ENCODE results near the gene PRSS56. TPM values are rescaled to one million over a fixed set of nuclear protein-coding genes. Genes with fewer than 3 reads are reported as not detected.

The PRSS56 gene
- total and polyA plus RNA-seq, 2 of the 8 experiments (the other 6 are each of a cell fraction or from before 2014, with no cell fraction given) = 0.03 TPM; not detected in 1

DNA sequence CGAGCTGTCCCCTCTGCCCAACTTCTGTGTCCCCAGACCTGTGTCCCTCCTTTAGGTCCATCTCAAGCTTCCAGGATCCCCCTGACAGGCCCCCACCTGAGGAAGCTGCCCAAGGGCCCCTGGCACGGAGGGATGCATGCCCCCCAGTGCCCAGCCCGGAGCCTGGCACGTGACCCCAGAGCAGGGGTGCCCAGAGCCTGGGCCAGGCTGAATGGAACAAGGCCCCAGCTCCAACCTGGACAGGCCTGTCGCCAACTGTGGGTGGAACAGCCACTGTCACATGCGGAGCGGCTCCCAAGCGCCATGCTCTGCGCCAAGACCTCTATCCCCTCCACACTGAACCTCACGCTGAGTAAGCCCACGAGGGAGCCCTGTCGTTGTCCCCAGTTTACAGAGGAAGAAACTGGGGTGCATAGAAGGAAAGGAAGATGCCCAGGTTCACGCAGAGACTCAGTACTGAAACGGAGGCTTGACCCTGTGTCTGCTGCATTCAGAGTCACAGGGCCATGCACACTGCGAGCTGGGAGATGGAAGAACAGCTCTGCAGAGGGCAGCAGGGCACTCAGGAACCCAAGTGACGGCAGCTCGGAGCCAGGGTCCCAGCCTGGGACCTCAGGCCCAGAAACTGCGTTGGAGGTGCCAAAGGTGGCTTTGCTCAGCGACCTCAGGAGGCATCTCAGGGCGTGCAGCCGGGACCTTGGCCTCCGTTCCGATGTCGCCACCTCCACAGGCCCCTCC is 27.1 kb upstream of the PRSS56 start:
- no peak overlapping the region for H3K14ac ChIP-seq (ENCODE audit: insufficient read length)
- H3K79me2 ChIP-seq (ENCODE audit: control insufficient read depth in 1 of 2, insufficient read depth in 2 of 2, low read length in 2 of 2) = no peaks in the 10 kb centered on the region
- no peak overlapping the region for H3K56ac ChIP-seq (replicated peaks; ENCODE audit: insufficient read length, low read depth, low read length)
- H2BK5ac ChIP-seq (ENCODE audit: low read depth, low read length) = peak overlapping the region; percentile 60; the same call in 1 of the 2 replicates
- no peak overlapping the region for H4K91ac ChIP-seq (replicated peaks; ENCODE audit: insufficient read length, low read length)
- no peak for TF ChIP-seq RNF2 (IDR thresholded peaks at IDR 0.05; ENCODE audit: borderline replicate concordance, low read depth, low read length, missing control alignments, poor library complexity, severe bottlenecking)
- TF ChIP-seq CBX8 (IDR thresholded peaks at IDR 0.05; ENCODE audit: borderline replicate concordance, low read depth, low read length) = no peak
- no peak for TF ChIP-seq GTF2F1 (IDR thresholded peaks at IDR 0.05; ENCODE audit: borderline replicate concordance, low read depth, low read length)
- no peak for TF ChIP-seq NRF1 (IDR thresholded peaks at IDR 0.05; ENCODE audit: low read depth, low read length)
- TF ChIP-seq CHD1 (IDR thresholded peaks at IDR 0.05; ENCODE audit: low read depth, low read length) = no peak
- no peak for TF ChIP-seq RAD21 (IDR thresholded peaks at IDR 0.05 in 1 of 2, conservative IDR thresholded peaks at IDR 0.05 in 1 of 2; ENCODE audit: low read depth in 2 of 2, low read length in 2 of 2)
- TF ChIP-seq SIRT6 (IDR thresholded peaks at IDR 0.05; ENCODE audit: low read length) = no peak
- no peak for TF ChIP-seq CREB1 (IDR thresholded peaks at IDR 0.05)
- no peak for TF ChIP-seq FOSL1 (IDR thresholded peaks at IDR 0.05; ENCODE audit: insufficient read depth, low read depth, low read length)
- TF ChIP-seq HDAC2 (IDR thresholded peaks at IDR 0.05; ENCODE audit: borderline replicate concordance in 1 of 2, low read depth in 2 of 2, low read length in 2 of 2) = no peak
- no peak overlapping the region for H3K4me2 ChIP-seq (ENCODE audit: insufficient read depth in 1 of 2, low read depth in 2 of 2, low read length in 2 of 2)
- no peak overlapping the region for H2BK12ac ChIP-seq (ENCODE audit: low read depth, low read length)
- ChIA-PET CTCF (ENCODE audit: partially characterized antibody) (interaction anchor here (0.8 to 2.3 kb wide), 11 partner anchors 8 to 125 kb away, joined by 3 to 7 read pairs (median 3); no protein-coding TSS in a partner anchor), POLR2A (ENCODE audit: partially characterized antibody) (no interaction called here)
- H3K27ac ChIP-seq (ENCODE audit: low read depth, low read length) = no peak overlapping the region
- H2BK15ac ChIP-seq (ENCODE audit: low read length) = peak overlapping the region; percentile 55; the same call in 1 of the 2 replicates
- H3K4me1 ChIP-seq (replicated peaks in 1 of 4; ENCODE audit: control insufficient read depth in 3 of 4, insufficient read depth in 4 of 4, low read length in 3 of 4) = peaks cover 0 to 31% (median 16%) of the 10 kb centered on the region in 4 experiments; a peak in 6 of 7 replicates
- H4K20me1 ChIP-seq (replicated peaks in 1 of 2; ENCODE audit: control insufficient read depth in 1 of 2, insufficient read depth in 2 of 2, low read length in 2 of 2) = peaks cover 0 to 1% of the 10 kb centered on the region in 2 experiments
- no peak overlapping the region for H2AK5ac ChIP-seq (ENCODE audit: low read depth, low read length)
- DNase-seq (ENCODE audit: low read depth in 1 of 2, low spot score in 2 of 2) (no peak), FAIRE-seq (no peak)
- H2AFZ ChIP-seq (ENCODE audit: low read length) = no peak overlapping the region
- H2BK20ac ChIP-seq (ENCODE audit: low read length) = no peak overlapping the region
- no peak overlapping the region; the same call in 1 of the 2 replicates for H4K8ac ChIP-seq (ENCODE audit: extremely low read depth, insufficient read depth, low read length)
- H3K18ac ChIP-seq (ENCODE audit: extremely low read depth, low read length) = no peak overlapping the region
- H4K5ac ChIP-seq (ENCODE audit: insufficient read length, low read depth, low read length) = no peak overlapping the region
- no peak overlapping the region for H3K9ac ChIP-seq (replicated peaks in 1 of 4; ENCODE audit: extremely low read depth in 1 of 4, low read depth in 3 of 4, low read length in 3 of 4)
- no peaks in the 10 kb centered on the region for H3K79me1 ChIP-seq (ENCODE audit: low read depth, low read length)
- H3K27me3 ChIP-seq (replicated peaks in 1 of 4; ENCODE audit: control insufficient read depth in 3 of 4, extremely low read depth in 1 of 4, insufficient read depth in 3 of 4, low read length in 3 of 4) = peaks cover 0 to 13% (median 9%) of the 10 kb centered on the region in 4 experiments; a peak in 5 of 7 replicates
- H3K9me3 ChIP-seq (ENCODE audit: insufficient read depth in 2 of 2, low read depth in 1 of 2, low read length in 1 of 2) = no peaks in the 10 kb centered on the region
- no peak overlapping the region for H2BK120ac ChIP-seq (replicated peaks; ENCODE audit: low read depth, low read length)
- H3K4ac ChIP-seq (replicated peaks; ENCODE audit: insufficient read length, low read depth, low read length) = no peak overlapping the region
- 0 out of 2 replicates have a peak, but pooled peaks cover 1% of the 10 kb centered on the region for H3K23me2 ChIP-seq (ENCODE audit: low read depth, low read length)
- H3K23ac ChIP-seq (ENCODE audit: insufficient read length) = no peak overlapping the region
- no peaks in the 10 kb centered on the region for H3K36me3 ChIP-seq (ENCODE audit: control insufficient read depth in 2 of 4, insufficient read depth in 4 of 4, low read length in 3 of 4)
- WGBS, 2 experiments (ENCODE audit: extremely low coverage in 1 of 2, insufficient coverage in 1 of 2, insufficient read length in 1 of 2, insufficient replicate concordance in 2 of 2, low coverage in 1 of 2, low lambda C conversion rate in 2 of 2, missing lambda C conversion rate in 1 of 2) = 87% methylated on average over 23 of the region's 24 CpGs; no CpG with 5 or more reads in 1 of the 2 experiments
- H3K4me3 ChIP-seq (ENCODE audit: extremely low read depth in 1 of 4, insufficient read depth in 2 of 4, low read depth in 3 of 4, low read length in 4 of 4) = no peak overlapping the region

All from H1 (cell line).